ENCODE measurements around the gene TMEM222.
"Not testable (repeated sequence)": the region's sequence is repeated elsewhere in the genome, so short reads cannot be mapped to it uniquely, and the experiment has no call there.

The TMEM222 gene

DNA sequence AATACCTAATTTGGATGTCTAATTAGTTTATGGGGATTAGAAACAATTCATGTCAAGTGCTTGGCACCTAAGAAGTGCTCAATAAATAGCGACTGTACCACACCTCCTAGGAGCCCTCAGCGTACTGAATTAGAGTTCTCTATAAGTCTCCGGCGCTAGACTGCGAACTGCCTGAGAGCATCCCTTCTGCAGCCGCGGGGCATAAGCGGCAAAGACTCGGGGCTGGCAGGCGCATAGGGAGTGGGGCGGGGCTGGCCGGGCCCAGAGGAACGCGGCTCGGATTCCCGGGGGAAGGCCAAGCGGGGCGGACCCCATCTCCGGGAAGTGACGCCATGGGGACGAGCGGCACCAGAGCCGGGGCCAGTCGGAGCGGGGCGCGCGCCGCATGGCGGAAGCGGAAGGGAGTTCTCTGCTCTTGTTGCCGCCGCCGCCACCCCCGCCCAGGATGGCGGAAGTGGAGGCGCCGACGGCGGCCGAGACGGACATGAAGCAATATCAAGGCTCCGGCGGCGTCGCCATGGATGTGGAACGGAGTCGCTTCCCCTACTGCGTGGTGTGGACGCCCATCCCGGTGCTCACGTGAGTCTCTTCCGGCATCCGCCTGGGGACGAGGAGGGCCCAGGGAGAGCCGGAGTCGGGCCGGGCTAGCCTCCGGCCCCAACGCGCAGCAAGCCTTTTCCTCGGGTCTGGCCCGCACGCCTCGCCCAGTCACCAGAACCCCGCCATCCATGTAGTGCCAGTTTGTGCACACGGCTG is at the start of gene TMEM222:
Gene TMEM222 (plus strand): TSS at position 351 of the 756 bp plus-strand sequence. CDS start 35 bp downstream, at position 386.
- peak; percentile 97 for DNase-seq

DNA sequence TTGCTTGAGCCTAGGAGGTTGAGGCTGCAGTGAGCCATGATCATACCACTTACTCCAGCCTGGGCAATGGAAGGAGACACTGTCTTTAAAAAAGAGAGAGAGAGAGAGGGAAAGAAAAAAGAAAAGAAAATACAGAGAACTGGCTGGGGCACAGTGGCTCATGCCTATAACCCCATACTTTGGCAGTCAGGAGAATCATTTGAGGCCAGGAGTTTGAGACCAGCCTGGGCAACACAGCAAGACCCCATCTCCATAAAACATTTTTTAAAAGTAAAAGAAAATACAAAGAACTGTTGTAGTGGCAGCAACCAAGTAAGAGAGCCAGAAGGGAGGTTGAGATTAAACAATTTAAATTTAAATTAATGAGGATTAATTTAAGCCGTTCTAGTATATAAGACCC is 47.8 kb upstream of the TMEM222 start:
- no peak for DNase-seq

GRCh38 chr1:27275696-27276095 is 46.3 kb upstream of the TMEM222 start:
- no peak for DNase-seq

DNA sequence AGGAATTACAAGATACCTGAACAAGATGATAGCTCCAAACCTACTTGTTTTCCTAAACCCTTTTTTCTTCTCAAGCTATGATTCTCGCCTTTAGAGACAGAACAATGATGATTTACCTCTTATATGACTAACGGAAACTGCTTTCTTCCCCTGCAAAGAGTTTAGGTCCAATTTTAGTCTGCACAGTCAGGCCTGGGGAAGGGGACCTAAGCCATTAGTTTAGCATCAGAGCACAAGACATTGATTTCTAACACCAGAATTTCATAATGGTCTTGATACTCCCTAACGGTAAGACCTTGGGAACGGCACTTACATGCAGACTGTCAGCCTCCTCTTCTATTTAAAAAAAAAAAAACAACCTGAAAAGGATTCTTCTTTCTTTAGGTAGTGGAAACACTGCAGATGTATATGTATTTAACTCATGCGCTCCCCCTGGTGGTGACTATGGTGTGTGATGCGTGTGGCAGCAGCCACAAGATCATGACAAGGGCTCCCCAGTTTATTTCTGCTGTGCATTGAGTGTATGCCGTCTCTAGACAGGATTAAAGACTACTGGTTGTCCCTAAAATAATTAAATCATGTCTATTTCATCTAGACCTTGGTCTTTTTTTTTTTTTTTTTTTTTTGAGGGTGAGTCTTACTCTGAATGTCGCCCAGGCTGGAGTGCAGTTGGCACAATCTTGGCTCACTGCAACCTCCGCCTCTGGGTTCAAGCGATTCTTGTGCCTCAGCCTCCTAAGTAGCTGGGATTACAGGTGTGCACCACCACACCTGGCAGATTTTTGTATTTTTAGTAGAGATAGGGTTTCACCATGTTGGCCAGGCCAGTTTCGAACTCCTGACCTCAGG is 37.3 kb upstream of the TMEM222 start:
- DNase-seq: peak; percentile 86

GRCh38 chr1:27285274-27285660 is 36.7 kb upstream of the TMEM222 start:
- DNase-seq: no peak

DNA sequence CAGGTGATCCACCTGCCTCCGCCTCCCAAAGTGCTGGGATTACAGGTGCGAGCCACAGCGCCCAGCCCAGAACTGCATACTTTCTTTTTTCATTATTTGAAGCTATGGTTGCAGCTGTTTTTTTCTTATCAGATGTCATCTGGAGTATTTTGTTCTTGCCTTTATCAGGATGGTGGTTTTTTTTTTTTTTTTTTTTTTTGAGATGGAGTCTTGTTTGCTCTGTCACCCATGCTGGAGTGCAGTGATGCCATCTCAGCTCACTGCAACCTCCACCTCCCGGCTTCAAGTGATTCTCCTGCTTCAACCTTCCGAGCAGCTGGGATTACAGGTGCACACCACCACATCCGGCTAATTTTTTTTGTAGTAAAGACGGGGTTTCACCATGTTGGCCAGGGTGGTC is 36.1 kb upstream of the TMEM222 start:
- DNase-seq: not testable (repeated sequence)

DNA sequence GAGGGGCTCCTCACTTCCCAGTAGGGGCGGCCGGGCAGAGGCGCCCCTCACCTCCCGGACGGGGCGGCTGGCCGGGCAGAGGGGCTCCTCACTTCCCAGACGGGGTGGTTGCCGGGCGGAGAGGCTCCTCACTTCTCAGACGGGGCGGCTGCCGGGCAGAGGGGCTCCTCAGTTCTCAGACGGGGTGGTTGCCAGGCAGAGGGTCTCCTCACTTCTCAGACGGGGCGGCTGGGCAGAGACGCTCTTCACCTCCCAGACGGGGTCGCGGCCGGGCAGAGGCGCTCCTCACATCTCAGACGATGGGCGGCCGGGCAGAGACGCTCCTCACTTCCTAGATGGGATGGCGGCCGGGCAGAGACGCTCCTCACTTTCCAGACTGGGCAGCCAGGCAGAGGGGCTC is 32.8 kb upstream of the TMEM222 start:
- DNase-seq: not testable (repeated sequence)

DNA sequence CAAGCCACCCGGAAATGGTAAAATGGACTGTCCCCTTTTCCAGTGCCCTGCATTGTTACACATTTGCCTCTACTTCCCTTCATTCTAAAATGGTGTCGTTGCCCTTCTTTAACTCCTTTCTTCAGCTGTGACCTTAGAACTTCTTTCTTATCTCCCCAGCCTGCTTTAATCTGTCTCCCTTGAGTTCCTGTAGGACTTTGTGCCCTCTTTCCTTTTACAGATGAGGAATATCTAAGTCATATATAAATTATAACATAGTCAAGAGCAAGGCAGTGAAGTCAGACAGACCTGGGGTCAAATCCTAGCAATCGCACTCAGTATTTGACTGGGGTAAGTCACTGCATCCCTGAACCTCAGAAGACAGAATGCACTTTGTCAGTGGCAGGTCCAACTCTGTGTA is 31.4 kb upstream of the TMEM222 start:
- no peak for DNase-seq

DNA sequence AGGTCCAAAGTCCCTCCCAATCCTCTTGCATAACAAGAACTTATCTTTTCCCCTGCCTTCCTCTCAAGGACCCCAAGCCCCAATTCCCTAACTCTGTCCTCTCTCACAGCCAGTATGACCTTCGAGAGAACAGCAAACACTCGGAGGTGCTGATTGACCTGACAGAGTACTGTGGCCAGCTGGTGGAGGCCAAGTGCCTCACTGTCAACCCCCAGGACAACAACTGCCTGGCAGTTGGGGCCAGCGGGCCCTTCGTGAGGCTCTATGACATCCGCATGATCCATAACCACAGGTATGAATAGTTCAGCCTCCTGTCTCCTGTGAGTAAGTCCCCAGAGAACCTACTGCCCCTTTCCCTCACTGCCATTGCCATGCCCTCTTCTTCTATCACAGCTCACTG is 29.9 kb upstream of the TMEM222 start:
- DNase-seq: no peak

DNA sequence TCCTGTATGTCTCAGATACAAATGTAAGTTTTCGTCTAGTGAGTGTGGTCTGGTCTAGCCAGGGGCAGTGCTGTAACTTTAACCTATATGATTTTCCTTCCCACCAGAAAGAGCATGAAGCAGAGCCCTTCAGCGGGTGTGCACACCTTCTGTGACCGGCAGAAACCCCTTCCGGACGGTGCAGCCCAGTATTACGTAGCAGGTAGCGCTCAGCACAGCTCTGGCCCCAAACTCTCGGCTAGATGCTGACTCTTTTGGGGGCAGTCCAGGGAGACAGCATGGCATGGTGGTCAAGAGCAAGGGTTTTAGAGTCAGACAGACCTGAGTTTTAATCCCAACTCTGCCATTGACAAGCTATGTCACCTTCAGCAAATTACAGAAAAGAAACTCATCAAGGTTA is 28.0 kb upstream of the TMEM222 start:
- no peak for DNase-seq

DNA sequence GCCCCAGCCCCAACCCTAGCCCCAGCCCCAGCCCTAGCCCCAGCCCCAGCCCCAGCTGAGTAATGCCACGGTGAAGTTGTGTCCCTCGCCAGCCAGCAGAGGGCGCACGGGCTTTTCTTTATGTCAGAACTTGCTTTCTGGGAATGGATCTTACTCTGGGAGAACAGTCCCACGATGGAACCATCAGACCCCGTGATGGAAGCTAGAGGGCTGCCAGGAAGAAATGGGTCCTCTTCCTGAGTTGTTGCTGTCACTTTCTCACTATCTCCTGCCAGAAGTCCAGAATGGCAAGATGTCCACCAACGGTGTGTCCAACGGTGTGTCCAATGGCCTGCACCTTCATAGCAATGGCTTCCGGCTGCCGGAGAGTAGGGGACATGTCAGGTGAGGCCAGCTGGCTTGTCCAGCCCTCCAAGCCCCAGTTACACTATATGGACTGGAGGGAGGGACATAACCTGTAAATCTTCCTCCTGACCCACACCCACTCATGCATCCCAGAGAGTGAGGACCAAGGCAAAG is 25.1 kb upstream of the TMEM222 start:
- peak; percentile 58 for DNase-seq

- DNase-seq: no peak
These were observed 24.1 kb upstream of the TMEM222 start for GRCh38 chr1:27297903-27298302.

- no peak for DNase-seq
These were observed 23.2 kb upstream of the TMEM222 start for GRCh38 chr1:27298632-27299384.

DNA sequence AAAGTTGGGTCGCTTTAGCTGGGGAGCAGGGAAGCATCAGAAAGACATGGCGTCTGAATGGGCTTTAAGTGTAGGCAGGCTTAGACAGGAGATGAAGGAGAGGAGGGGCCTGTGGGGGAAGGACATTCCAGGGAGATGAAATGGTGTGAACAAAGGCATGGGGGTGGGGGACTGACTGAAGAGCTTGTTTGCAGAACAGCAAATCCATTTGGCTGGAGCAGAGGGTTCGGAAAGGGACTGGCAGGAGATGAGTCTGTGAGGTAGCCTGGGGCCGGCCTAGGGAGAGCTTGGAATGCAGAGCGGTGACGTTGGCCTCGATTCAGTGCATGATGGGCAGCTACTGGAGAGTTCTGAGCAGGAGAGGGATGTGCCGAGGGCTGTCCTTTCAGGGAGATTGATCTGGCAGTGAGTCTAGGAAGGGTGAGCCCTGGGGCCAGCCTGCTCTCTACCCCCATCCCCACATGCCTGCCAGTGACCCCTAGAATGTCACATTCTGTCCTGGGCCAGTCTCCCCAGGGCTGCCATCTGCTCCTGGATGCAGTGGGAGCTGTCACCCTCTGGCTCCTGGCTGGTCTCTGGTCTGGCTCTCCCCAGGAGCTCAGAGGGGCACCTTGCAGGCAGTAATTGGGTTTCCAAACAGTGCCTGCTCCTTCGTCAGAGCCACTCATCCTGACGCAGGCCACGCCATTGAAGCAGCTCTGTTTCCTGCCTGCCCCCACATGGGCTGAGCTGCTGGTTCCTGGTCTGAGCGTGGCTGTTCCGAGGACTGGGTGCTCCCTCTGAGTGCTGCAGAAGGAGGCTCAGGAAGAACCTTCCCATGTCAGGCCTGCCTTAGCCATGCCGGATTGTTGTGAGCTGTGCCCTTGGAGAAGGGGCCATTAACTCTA is 22.3 kb upstream of the TMEM222 start:
- no peak for DNase-seq

GRCh38 chr1:27300341-27301051 is 21.5 kb upstream of the TMEM222 start:
- DNase-seq: peak; percentile 81

- no peak for DNase-seq
These were observed 20.9 kb upstream of the TMEM222 start for GRCh38 chr1:27301052-27301422.

GRCh38 chr1:27301582-27302199 is 20.3 kb upstream of the TMEM222 start:
- no peak for DNase-seq

- DNase-seq: no peak
These were observed 19.4 kb upstream of the TMEM222 start for GRCh38 chr1:27302612-27303011.

- no peak for DNase-seq
These were observed 18.5 kb upstream of the TMEM222 start for GRCh38 chr1:27303509-27303908.

GRCh38 chr1:27306071-27306470 is 15.9 kb upstream of the TMEM222 start:
- no peak for DNase-seq

Measured in CD4-positive, alpha-beta T cell treated with Interleukin-21 for 1 hour (primary cell).